Measurements from ENCODE around the gene CDC27. TPM values are rescaled to one million over a fixed set of nuclear protein-coding genes. Genes with fewer than 3 reads are reported as not detected.
"Not testable (repeated sequence)": the region's sequence is repeated elsewhere in the genome, so short reads cannot be mapped to it uniquely, and the experiment has no call there.

Gene CDC27
- total RNA-seq, 4 donors from 2014 or later, result 27.5 to 40.6 (median 31.0) TPM

GRCh38 chr17:47072886-47073285 lies 116.2 kb downstream of the CDC27 start:
- WGBS, 2 donors, result 37 to 69% methylated on average over 5 of the region's 5 CpGs
- TF ChIP-seq CTCF (IDR thresholded peaks at IDR 0.05) (no peak), POLR2A (IDR thresholded peaks at IDR 0.05) (no peak)
- no peak for DNase-seq (ENCODE audit: low spot score in 2 of 2)
- H3K4me3 ChIP-seq (ENCODE audit: low read depth, poor library complexity, severe bottlenecking), result no peak overlapping the region
- intact Hi-C loops (cut with DNase I; ENCODE audit: low total_unique reads), result no loop called here

- DNase-seq (ENCODE audit: low spot score in 2 of 2); intact Hi-C loops (cut with DNase I; ENCODE audit: low total_unique reads); H3K4me3 ChIP-seq (ENCODE audit: low read depth, poor library complexity, severe bottlenecking): not testable (repeated sequence)
- 78 to 88% methylated on average over 2 of the region's 2 CpGs for WGBS, 2 donors
Observed at GRCh38 chr17:47071171-47071570, 117.9 kb downstream of the CDC27 start.

DNA sequence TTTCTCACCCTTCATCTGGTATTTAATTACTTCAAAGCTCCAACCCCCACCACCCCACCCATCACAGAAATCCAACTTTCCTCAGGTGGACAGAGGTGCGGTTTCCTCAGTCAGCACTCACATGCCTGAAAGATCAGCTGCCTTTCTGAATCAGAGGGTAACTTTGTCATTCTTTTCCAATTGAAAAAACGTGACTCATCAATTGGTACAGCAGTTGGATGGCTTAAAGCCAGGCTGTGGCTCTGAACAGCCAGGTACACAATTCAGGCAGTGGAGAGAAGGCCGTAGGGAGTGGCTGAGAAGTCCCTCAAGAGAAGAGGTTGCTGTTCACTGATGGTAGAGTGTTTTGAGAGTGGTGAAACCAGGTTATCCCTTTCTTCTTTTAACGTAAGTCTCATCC lies 118.8 kb downstream of the CDC27 start:
- H3K4me3 ChIP-seq (ENCODE audit: low read depth, poor library complexity, severe bottlenecking); intact Hi-C loops (cut with DNase I; ENCODE audit: low total_unique reads): not testable (repeated sequence)
- DNase-seq (ENCODE audit: low spot score in 2 of 2), result peak in 1 of 2 donors; percentile 35
- 34 to 35% methylated on average over 4 of the region's 4 CpGs for WGBS, 2 donors

Other genes with a start within 250 kb of the CDC27 start
- gene RPRML, start 210.0 kb downstream of the CDC27 start, total RNA-seq, result 1 to 10 TPM; 3.2 to 9.9 (median 6.1) TPM
- under 1 TPM in 1 of 4 donors, not detected in 3; 0.49 TPM for gene MYL4, start 20.1 kb upstream of the CDC27 start, total RNA-seq
- 1 to 10 TPM; 2.2 to 3.7 (median 3.1) TPM for gene ITGB3, start 64.5 kb upstream of the CDC27 start, total RNA-seq
- gene EFCAB13, start 134.7 kb upstream of the CDC27 start, total RNA-seq, result 1 to 10 TPM; 1.2 to 4.5 (median 2.8) TPM

Measured in lower leg skin (tissue), 4 donors.